AG09309 (cell line): ENCODE data around the gene RAB31.

Source experiments
- DNase-seq: peaks from one replicate; pipeline ENCODE4 v3.0.0-alpha.2; 2010; ENCODE audit warnings: low read depth
- H3K4me3 ChIP-seq: 2 replicates; pipeline ENCODE4 v1.5.1; 2011; ENCODE audit warnings: mild to moderate bottlenecking, low read depth, low read length, moderate library complexity; ENCODE audit not compliant: control insufficient read depth
- CTCF ChIP-seq: IDR thresholded peaks from 2 replicates; pipeline ENCODE4 v1.5.1; 2011; ENCODE audit warnings: mild to moderate bottlenecking, low read depth, low read length, inconsistent platforms; ENCODE audit not compliant: insufficient read depth, control insufficient read depth; ENCODE audit errors: missing control alignments

Gene RAB31

GRCh38 chr18:9786631-9787030, 78.5 kb downstream of the RAB31 start:
- no peak for TF ChIP-seq CTCF
- no peak overlapping the region for H3K4me3 ChIP-seq
- no peak for DNase-seq

DNA sequence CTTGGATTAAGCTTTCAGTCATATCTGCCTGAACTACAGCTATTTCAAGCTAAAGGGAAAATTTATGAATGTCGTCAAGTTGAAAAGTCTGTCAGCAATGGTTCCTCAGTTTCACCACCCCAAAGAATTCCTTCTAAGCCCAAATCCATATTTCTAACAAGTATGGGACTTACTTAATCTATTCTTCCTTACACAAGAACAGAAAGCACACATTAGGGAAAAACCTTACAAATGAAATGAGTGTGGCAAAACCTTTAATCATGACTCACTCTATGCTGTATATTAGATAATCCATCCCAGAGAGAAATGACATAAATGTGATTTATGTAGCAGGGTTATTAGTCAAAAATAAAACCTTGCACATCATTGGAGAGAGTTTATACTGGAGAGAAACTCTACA, 78.9 kb downstream of the RAB31 start:
- no peak for DNase-seq
- TF ChIP-seq CTCF: no peak

GRCh38 chr18:9787712-9788111, 79.6 kb downstream of the RAB31 start:
- TF ChIP-seq CTCF: no peak
- H3K4me3 ChIP-seq: no peak overlapping the region
- no peak for DNase-seq

More for the DNA sequence above, 78.9 kb downstream of the RAB31 start:
- H3K4me3 ChIP-seq: no peak overlapping the region

- TF ChIP-seq CTCF: no peak
- no peak for DNase-seq
- no peak overlapping the region for H3K4me3 ChIP-seq
Measured at GRCh38 chr18:9788140-9788539, 80.0 kb downstream of the RAB31 start.

- no peak for DNase-seq
- TF ChIP-seq CTCF: no peak
- H3K4me3 ChIP-seq: no peak overlapping the region
Measured at GRCh38 chr18:9788860-9789259, 80.8 kb downstream of the RAB31 start.

DNA sequence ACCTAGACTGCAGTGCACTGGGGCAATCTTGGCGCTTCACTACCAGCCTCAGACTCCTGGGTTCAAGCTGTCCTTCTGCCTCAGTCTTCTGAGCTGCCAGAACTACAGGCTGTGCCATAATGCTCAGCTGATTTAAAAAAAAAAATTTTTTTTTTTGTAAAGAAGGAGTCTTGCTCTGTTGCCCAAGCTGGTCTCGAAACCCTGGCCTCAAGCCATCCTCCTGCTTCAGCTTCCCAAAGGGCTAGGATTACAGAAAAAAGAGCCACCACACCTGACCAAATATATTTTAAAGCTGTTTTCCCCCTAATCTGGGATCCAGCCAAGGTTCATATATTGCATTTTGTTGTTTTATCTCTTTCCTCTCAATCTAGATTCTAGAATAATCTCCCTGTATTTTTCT, 82.2 kb downstream of the RAB31 start:
- no peak for TF ChIP-seq CTCF
- no peak for DNase-seq
- H3K4me3 ChIP-seq: no peak overlapping the region

DNA sequence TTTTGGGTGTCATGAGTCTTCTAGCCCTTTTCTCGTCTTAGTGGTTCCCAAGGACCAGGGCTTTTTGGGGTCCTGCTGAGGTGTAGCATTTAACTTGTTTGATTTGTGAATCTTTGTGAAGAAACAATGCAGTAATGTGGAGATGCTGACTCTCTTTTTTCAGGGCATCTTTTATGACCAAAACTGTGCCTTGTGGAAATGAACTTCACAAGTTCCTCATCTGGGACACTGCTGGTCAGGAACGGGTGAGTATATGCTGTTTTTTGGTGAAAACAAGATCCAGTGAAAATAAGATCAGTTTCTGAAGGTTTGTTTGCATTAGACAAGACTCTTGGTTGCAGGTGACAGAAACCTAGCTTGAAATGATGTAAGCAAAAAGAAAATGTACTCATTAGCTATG, 83.9 kb downstream of the RAB31 start:
- no peak for TF ChIP-seq CTCF
- H3K4me3 ChIP-seq: no peak overlapping the region
- DNase-seq: no peak
